ENCODE measurements around the gene ZNF213.

ZNF213 gene

GRCh38 chr16:3170440-3171180 is 35.8 kb downstream of the ZNF213 start:
- TF ChIP-seq CTCF (conservative IDR thresholded peaks at IDR 0.05; ENCODE audit: low read length) = no peak
- DNase-seq (ENCODE audit: low read depth) = no peak
- no peak overlapping the region; the same call in 1 of the 2 replicates for H3K4me3 ChIP-seq (ENCODE audit: low read length)

- TF ChIP-seq CTCF (conservative IDR thresholded peaks at IDR 0.05; ENCODE audit: low read length) = no peak
- DNase-seq (ENCODE audit: low read depth) = no peak
- H3K4me3 ChIP-seq (ENCODE audit: low read length) = no peak overlapping the region
These were observed 36.5 kb downstream of the ZNF213 start for GRCh38 chr16:3171181-3171854.

- TF ChIP-seq CTCF (conservative IDR thresholded peaks at IDR 0.05; ENCODE audit: low read length) = no peak
- peak; percentile 46 for DNase-seq (ENCODE audit: low read depth)
- no peak overlapping the region for H3K4me3 ChIP-seq (ENCODE audit: low read length)
These were observed 37.2 kb downstream of the ZNF213 start for GRCh38 chr16:3171855-3172593.

- no peak overlapping the region for H3K4me3 ChIP-seq (ENCODE audit: low read length)
- DNase-seq (ENCODE audit: low read depth) = no peak
- TF ChIP-seq CTCF (conservative IDR thresholded peaks at IDR 0.05; ENCODE audit: low read length) = peak; percentile 27; the same call in 1 of the 2 replicates
These were observed 39.2 kb downstream of the ZNF213 start for GRCh38 chr16:3173892-3174617.

- no peak for TF ChIP-seq CTCF (conservative IDR thresholded peaks at IDR 0.05; ENCODE audit: low read length)
- no peak for DNase-seq (ENCODE audit: low read depth)
- H3K4me3 ChIP-seq (ENCODE audit: low read length) = no peak overlapping the region
These were observed 39.9 kb downstream of the ZNF213 start for GRCh38 chr16:3174618-3175148.

GRCh38 chr16:3175157-3176093 is 40.6 kb downstream of the ZNF213 start:
- no peak overlapping the region for H3K4me3 ChIP-seq (ENCODE audit: low read length)
- no peak for DNase-seq (ENCODE audit: low read depth)
- TF ChIP-seq CTCF (conservative IDR thresholded peaks at IDR 0.05; ENCODE audit: low read length) = no peak
